ENCODE results near the gene NCAPD3.
"Not testable (repeated sequence)": the region's sequence is repeated elsewhere in the genome, so short reads cannot be mapped to it uniquely, and the experiment has no call there.

NCAPD3 gene

GRCh38 chr11:134226806-134227325, 3.1 kb upstream of the NCAPD3 start:
- DNase-seq: no peak

- peak; percentile 55 for DNase-seq
Measured at GRCh38 chr11:134224710-134225664, 1.2 kb upstream of the NCAPD3 start.

GRCh38 chr11:134223121-134223520, 646 bp downstream of the NCAPD3 start:
- DNase-seq: no peak

- no peak for DNase-seq
Measured at GRCh38 chr11:134216816-134217215, 7.0 kb downstream of the NCAPD3 start.

- DNase-seq: no peak
Measured at GRCh38 chr11:134215836-134216235, 7.9 kb downstream of the NCAPD3 start.

- DNase-seq: no peak
Measured at GRCh38 chr11:134207538-134208239, 16.1 kb downstream of the NCAPD3 start.

- DNase-seq: no peak
Measured at GRCh38 chr11:134206185-134206584, 17.6 kb downstream of the NCAPD3 start.

GRCh38 chr11:134205729-134206128, 18.0 kb downstream of the NCAPD3 start:
- no peak for DNase-seq

GRCh38 chr11:134202661-134203060, 21.1 kb downstream of the NCAPD3 start:
- DNase-seq: no peak

- no peak for DNase-seq
Measured at GRCh38 chr11:134200688-134201087, 23.1 kb downstream of the NCAPD3 start.

- DNase-seq: no peak
Measured at GRCh38 chr11:134199531-134199930, 24.2 kb downstream of the NCAPD3 start.

- no peak for DNase-seq
Measured at GRCh38 chr11:134196756-134197155, 27.0 kb downstream of the NCAPD3 start.

GRCh38 chr11:134188092-134188491, 35.7 kb downstream of the NCAPD3 start:
- not testable (repeated sequence) for DNase-seq

GRCh38 chr11:134181707-134182106, 42.1 kb downstream of the NCAPD3 start:
- no peak for DNase-seq

GRCh38 chr11:134178032-134178674, 45.6 kb downstream of the NCAPD3 start:
- no peak for DNase-seq

GRCh38 chr11:134176284-134176683, 47.5 kb downstream of the NCAPD3 start:
- no peak for DNase-seq

GRCh38 chr11:134173296-134173695, 50.5 kb downstream of the NCAPD3 start:
- no peak for DNase-seq

- DNase-seq: no peak
Measured at GRCh38 chr11:134171951-134172350, 51.8 kb downstream of the NCAPD3 start.

- DNase-seq: no peak
Measured at GRCh38 chr11:134170919-134171281, 52.9 kb downstream of the NCAPD3 start.

GRCh38 chr11:134170177-134170918, 53.4 kb downstream of the NCAPD3 start:
- DNase-seq: no peak

GRCh38 chr11:134164490-134165370, 59.0 kb downstream of the NCAPD3 start:
- DNase-seq: no peak

- DNase-seq: no peak
Measured at GRCh38 chr11:134159652-134160051, 64.1 kb downstream of the NCAPD3 start.

Measured in islet precursor cell (in vitro differentiated cells).